Spinal cord (tissue), 10 donors: ENCODE results near the gene TCIRG1. TPM values are rescaled to one million over a fixed set of nuclear protein-coding genes. Genes with fewer than 3 reads are reported as not detected.

Experiments
- DNase-seq, 6 donors: peaks; one replicate each; pipeline versions ENCODE4 v3.0.0 to v3.0.0-alpha.2; 2013 to 2015; ENCODE audit warnings: low spot score in 6 of 6, low read depth in 4 of 6
- H3K27ac ChIP-seq: one replicate; pipeline ENCODE4 v1.5.1; 2013; ENCODE audit warnings: low read depth, low read length, control low read depth
- H3K27me3 ChIP-seq: one replicate; pipeline ENCODE4 v1.6.1; 2013; ENCODE audit warnings: low read length; ENCODE audit not compliant: control insufficient read depth, insufficient read depth
- H3K36me3 ChIP-seq: one replicate; pipeline ENCODE4 v1.6.1; 2013; ENCODE audit warnings: low read length; ENCODE audit not compliant: control insufficient read depth, insufficient read depth
- H3K4me1 ChIP-seq: one replicate; pipeline ENCODE4 v1.6.1; 2013; ENCODE audit warnings: low read length; ENCODE audit not compliant: control insufficient read depth, insufficient read depth
- H3K4me3 ChIP-seq: one replicate; pipeline ENCODE4 v1.5.1; 2013; ENCODE audit warnings: low read depth, low read length, control low read depth
- H3K9me3 ChIP-seq: one replicate; pipeline ENCODE4 v1.6.1; 2013; ENCODE audit warnings: low read length; ENCODE audit not compliant: control insufficient read depth, insufficient read depth
- WGBS: methylation state at CpG from one replicate; pipeline ENCODE4 v1.1.5; 2013; ENCODE audit warnings: missing lambda C conversion rate; ENCODE audit not compliant: insufficient coverage; 5-methylcytosine and 5-hydroxymethylcytosine counted together
- polyA plus RNA-seq, 2 donors: library from polyadenylated mRNA; unstranded; fragments of 120-200 nt; gene quantifications; one replicate each; pipeline ENCODE4 v1.2.1, GENCODE V29; 2013; ENCODE audit not compliant: insufficient read length in 2 of 2
- total RNA-seq, 2 donors: library from RNA; depleted of rRNA in 1 of 2; stranded (reverse); fragments of 120-200 nt in 1 of 2; fragments of >200 nt in 1 of 2; gene quantifications; one replicate each; pipeline versions ENCODE4 v1.2.3 to v1.2.4, GENCODE V29; 2013 to 2014
- donor health status: healthy.

TCIRG1 gene
- total and polyA plus RNA-seq, 4 donors = 9.1 to 33.5 (median 17.6) TPM

- WGBS = 38% methylated on average over 41 of the region's 41 CpGs
- peak in 1 of 6 donors; percentile 23 for DNase-seq
Measured at GRCh38 chr11:67996622-67997474, 42.0 kb upstream of the TCIRG1 start.

GRCh38 chr11:67997475-67997921 lies 41.3 kb upstream of the TCIRG1 start:
- no peak overlapping the region for H3K4me3 ChIP-seq
- no peak for DNase-seq
- H3K27me3 ChIP-seq = peaks cover 3% of the 10 kb centered on the region
- H3K27ac ChIP-seq = no peak overlapping the region
- peaks cover under 1% of the 10 kb centered on the region for H3K4me1 ChIP-seq
- WGBS = 86% methylated on average over 16 of the region's 29 CpGs
- peaks cover 9% of the 10 kb centered on the region for H3K36me3 ChIP-seq
- no peaks in the 10 kb centered on the region for H3K9me3 ChIP-seq

More at GRCh38 chr11:67996622-67997474, 42.0 kb upstream of the TCIRG1 start:
- peaks cover 9% of the 10 kb centered on the region for H3K36me3 ChIP-seq
- peaks cover 2% of the 10 kb centered on the region for H3K27me3 ChIP-seq
- no peak overlapping the region for H3K27ac ChIP-seq
- no peaks in the 10 kb centered on the region for H3K9me3 ChIP-seq
- no peak overlapping the region for H3K4me3 ChIP-seq
- no peaks in the 10 kb centered on the region for H3K4me1 ChIP-seq

GRCh38 chr11:67998150-67999045 lies 40.4 kb upstream of the TCIRG1 start:
- Histone ChIP-seq H3K36me3 (peaks cover 9% of the 10 kb centered on the region), H3K9me3 (no peaks in the 10 kb centered on the region), H3K4me1 (peaks cover 10% of the 10 kb centered on the region), H3K27me3 (peaks cover 7% of the 10 kb centered on the region), H3K27ac (no peak overlapping the region), H3K4me3 (no peak overlapping the region)
- DNase-seq = no peak
- 90% methylated on average over 7 of the region's 9 CpGs for WGBS

GRCh38 chr11:67999201-67999629 lies 39.6 kb upstream of the TCIRG1 start:
- Histone ChIP-seq H3K27ac (no peak overlapping the region), H3K27me3 (peaks cover 7% of the 10 kb centered on the region), H3K4me1 (peaks cover 13% of the 10 kb centered on the region), H3K36me3 (peaks cover 9% of the 10 kb centered on the region), H3K9me3 (no peaks in the 10 kb centered on the region), H3K4me3 (no peak overlapping the region)
- no peak for DNase-seq
- 97% methylated on average over 13 of the region's 13 CpGs for WGBS

- Histone ChIP-seq H3K27me3 (peaks cover 7% of the 10 kb centered on the region), H3K4me1 (peaks cover 18% of the 10 kb centered on the region)
- DNase-seq = no peak
Measured at GRCh38 chr11:67999704-68000103, 39.1 kb upstream of the TCIRG1 start.

GRCh38 chr11:68002575-68002937 lies 36.3 kb upstream of the TCIRG1 start:
- 75% methylated on average over 9 of the region's 9 CpGs for WGBS
- no peak overlapping the region for H3K4me3 ChIP-seq
- H3K4me1 ChIP-seq = peaks cover 19% of the 10 kb centered on the region
- H3K9me3 ChIP-seq = no peaks in the 10 kb centered on the region
- peaks cover 2% of the 10 kb centered on the region for H3K36me3 ChIP-seq
- no peak overlapping the region for H3K27ac ChIP-seq
- peaks cover 7% of the 10 kb centered on the region for H3K27me3 ChIP-seq
- no peak for DNase-seq

More at GRCh38 chr11:67999704-68000103, 39.1 kb upstream of the TCIRG1 start:
- H3K9me3 ChIP-seq = no peaks in the 10 kb centered on the region
- H3K4me3 ChIP-seq = no peak overlapping the region
- WGBS = 90% methylated on average over 3 of the region's 5 CpGs
- no peak overlapping the region for H3K27ac ChIP-seq
- H3K36me3 ChIP-seq = peaks cover 9% of the 10 kb centered on the region

- Histone ChIP-seq H3K4me1 (peaks cover 25% of the 10 kb centered on the region), H3K4me3 (peak overlapping the region; percentile 26), H3K27ac (no peak overlapping the region), H3K27me3 (peaks cover 7% of the 10 kb centered on the region), H3K36me3 (peaks cover 3% of the 10 kb centered on the region), H3K9me3 (no peaks in the 10 kb centered on the region)
- 10% methylated on average over 80 of the region's 86 CpGs for WGBS
- peak in 1 of 6 donors; percentile 22 for DNase-seq
Measured at GRCh38 chr11:68002938-68003845, 35.6 kb upstream of the TCIRG1 start.

- peak in 2 of 6 donors; percentile 34 to 69 for DNase-seq
- H3K27ac ChIP-seq = no peak within 1 kb of the TSS
- WGBS = 3% methylated on average over 50 of the region's 64 CpGs
Measured at GRCh38 chr11:68003846-68004550, 34.8 kb upstream of the TCIRG1 start, which contains the start of gene UNC93B1. Gene UNC93B1, minus strand, starts transcription at chr11:68004097. Its CDS starts 54 bp downstream, at chr11:68004043.

More at GRCh38 chr11:68003846-68004550, 34.8 kb upstream of the TCIRG1 start, which contains the start of gene UNC93B1:
- peaks cover 3% of the 10 kb centered on the region for H3K36me3 ChIP-seq
- peaks cover 7% of the 10 kb centered on the region for H3K27me3 ChIP-seq
- H3K4me3 ChIP-seq = peak within 1 kb of the TSS; percentile 26
- H3K4me1 ChIP-seq = peaks cover 33% of the 10 kb centered on the region
- no peaks in the 10 kb centered on the region for H3K9me3 ChIP-seq
